Stimulated activated CD4-positive, alpha-beta T cell treated with anti-CD3 and anti-CD28 coated beads, TNF-alpha, amount 100 ng/mL, for 1 hour (primary cell): ENCODE data around the gene PHLDA3.

Source experiments
- DNase-seq, 3 donors: peaks; one replicate each; pipeline ENCODE4 v3.0.0-alpha.2; 2020; ENCODE audit warnings: low read depth in 3 of 3, low spot score in 1 of 3

Gene PHLDA3

GRCh38 chr1:201430776-201431175 lies 38.2 kb downstream of the PHLDA3 start:
- no peak for DNase-seq

- DNase-seq: no peak
These were observed 39.1 kb downstream of the PHLDA3 start for GRCh38 chr1:201429736-201430501.

- DNase-seq: no peak
These were observed 41.0 kb downstream of the PHLDA3 start for GRCh38 chr1:201427963-201428362.

GRCh38 chr1:201426479-201427310 lies 42.3 kb downstream of the PHLDA3 start:
- DNase-seq: no peak

- DNase-seq: no peak
These were observed 44.8 kb downstream of the PHLDA3 start for GRCh38 chr1:201424146-201424545.

- no peak for DNase-seq
These were observed 45.3 kb downstream of the PHLDA3 start for GRCh38 chr1:201423655-201424054.

GRCh38 chr1:201422436-201423030 lies 46.5 kb downstream of the PHLDA3 start:
- no peak for DNase-seq

- no peak for DNase-seq
These were observed 47.0 kb downstream of the PHLDA3 start for GRCh38 chr1:201422026-201422425.

GRCh38 chr1:201421041-201421440 lies 47.9 kb downstream of the PHLDA3 start:
- no peak for DNase-seq

- no peak for DNase-seq
These were observed 48.4 kb downstream of the PHLDA3 start for GRCh38 chr1:201420608-201421002.

- no peak for DNase-seq
These were observed 49.0 kb downstream of the PHLDA3 start for GRCh38 chr1:201419746-201420607.

- DNase-seq: no peak
These were observed 49.7 kb downstream of the PHLDA3 start for GRCh38 chr1:201419256-201419655.

- no peak for DNase-seq
These were observed 50.5 kb downstream of the PHLDA3 start for GRCh38 chr1:201418461-201418860.
